Measurements from ENCODE around the gene GRAMD2B.
"Not testable (repeated sequence)": the region's sequence is repeated elsewhere in the genome, so short reads cannot be mapped to it uniquely, and the experiment has no call there.

GRAMD2B gene

DNA sequence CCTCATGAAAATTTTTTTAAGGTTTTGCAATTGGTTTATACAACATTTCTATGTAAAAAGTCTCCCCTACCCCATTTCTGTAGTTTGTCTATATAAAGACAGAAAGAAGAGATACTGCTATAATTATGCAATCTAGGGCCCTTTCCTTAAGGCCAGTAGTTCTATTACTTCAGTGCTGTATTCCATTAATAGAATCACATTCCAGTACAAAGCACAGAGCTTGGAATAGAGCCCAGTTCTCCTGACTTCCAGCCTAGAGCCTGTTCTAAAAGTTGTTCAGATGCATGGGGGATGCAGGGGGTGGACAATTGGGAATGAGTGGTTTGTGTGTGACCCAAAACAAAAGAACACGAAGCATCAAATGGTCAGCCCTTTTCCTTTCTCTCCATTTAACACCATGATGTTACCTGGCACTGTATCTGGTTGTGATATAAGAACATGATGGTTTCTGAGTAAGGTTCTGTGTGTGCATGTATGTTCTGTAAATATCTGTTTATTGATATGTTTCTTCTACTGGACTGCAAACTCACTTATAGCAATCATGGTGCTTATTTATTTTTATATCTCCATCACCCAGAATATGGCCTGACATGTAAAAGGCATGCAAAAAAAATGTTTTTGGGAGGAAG is 8.2 kb upstream of the GRAMD2B start:
- no peak for DNase-seq

- DNase-seq, result no peak
These were observed 7.4 kb upstream of the GRAMD2B start for GRCh38 chr5:126415789-126416188.

GRCh38 chr5:126416266-126416925 is 6.8 kb upstream of the GRAMD2B start:
- DNase-seq, result no peak

DNA sequence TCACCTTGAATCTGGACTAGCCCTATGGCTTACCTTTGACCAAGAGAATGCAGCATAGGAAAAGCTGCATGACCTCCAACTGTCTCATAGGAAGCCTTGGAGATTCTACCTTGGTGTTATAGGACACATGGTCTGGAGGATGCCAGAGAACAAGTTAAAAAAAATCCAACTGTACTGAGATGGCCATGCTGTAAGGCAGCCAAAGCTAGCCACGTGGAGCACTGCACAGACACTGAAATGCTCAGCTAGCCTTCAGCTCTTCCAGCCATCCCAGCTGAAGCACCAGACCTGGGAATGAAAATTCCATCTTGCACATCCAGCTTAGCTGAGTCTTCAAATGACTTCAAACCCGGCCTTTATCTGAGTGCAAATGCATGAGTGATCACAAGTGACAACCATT is 6.0 kb upstream of the GRAMD2B start:
- DNase-seq, result no peak

DNA sequence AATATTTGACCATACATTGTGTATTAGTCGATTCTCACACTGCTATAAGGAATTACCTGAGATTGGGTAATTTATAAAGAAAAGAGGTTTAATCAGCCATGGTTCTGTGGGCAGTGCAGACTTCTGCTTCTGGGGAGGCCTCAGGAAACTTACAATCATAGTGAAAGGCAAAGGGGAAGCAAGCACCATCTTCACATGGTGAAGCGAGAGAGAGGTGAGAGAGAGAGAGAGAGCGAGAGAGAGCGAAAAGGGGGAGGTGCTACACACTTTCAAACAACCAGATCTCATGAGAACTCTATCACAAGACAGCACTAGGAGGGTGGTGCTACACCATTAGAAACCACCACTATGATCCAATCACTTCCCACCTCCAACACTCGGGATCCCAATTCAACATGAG is 4.1 kb upstream of the GRAMD2B start:
- no peak for DNase-seq

- no peak for DNase-seq
These were observed 5.2 kb downstream of the GRAMD2B start for GRCh38 chr5:126428421-126428820.

- DNase-seq, result no peak
These were observed 7.4 kb downstream of the GRAMD2B start for GRCh38 chr5:126430631-126431030.

GRCh38 chr5:126433701-126434100 is 10.5 kb downstream of the GRAMD2B start:
- no peak for DNase-seq

GRCh38 chr5:126435261-126435660 is 12.1 kb downstream of the GRAMD2B start:
- no peak for DNase-seq

GRCh38 chr5:126435714-126436113 is 12.5 kb downstream of the GRAMD2B start:
- no peak for DNase-seq

GRCh38 chr5:126437721-126438120 is 14.5 kb downstream of the GRAMD2B start:
- no peak for DNase-seq

DNA sequence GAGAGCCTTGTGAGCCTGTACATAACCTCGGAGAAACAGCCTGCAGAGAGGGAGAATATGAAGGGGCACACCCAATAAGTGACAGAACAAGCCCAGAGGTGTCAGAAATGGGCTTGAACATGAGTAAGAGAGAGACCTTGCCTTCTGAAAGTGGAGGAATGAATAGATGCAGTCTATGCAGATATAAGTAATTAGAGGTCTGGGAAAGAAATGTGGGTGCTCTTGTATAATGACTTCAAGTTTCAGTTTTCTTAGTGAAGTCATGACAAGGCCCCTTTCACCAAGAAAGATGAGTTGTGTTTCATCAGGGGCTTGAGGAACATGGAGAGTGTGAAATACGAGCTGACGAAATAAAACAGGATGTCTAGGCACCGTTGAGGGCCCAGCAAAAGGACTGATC is 15.1 kb downstream of the GRAMD2B start:
- no peak for DNase-seq

DNA sequence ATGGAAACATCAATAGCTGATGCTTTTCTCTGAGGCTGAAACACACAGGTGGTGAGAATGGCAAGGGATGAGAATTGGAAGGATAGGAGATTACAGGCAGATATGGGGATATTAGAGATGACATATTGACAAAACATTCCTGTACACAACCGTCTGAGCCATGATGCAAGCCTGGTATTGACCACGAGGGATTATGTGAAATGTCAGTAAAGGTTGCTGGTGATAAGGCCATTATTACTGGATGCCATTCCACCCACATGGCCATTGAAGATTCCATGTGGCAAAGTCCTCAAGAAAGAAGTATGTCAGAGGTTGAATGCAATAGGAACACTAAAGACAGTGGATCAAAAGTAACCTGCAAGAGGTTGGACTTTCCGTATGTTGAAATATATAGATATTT is 15.7 kb downstream of the GRAMD2B start:
- no peak for DNase-seq

- not testable (repeated sequence) for DNase-seq
These were observed 16.5 kb downstream of the GRAMD2B start for GRCh38 chr5:126439724-126440123.

DNA sequence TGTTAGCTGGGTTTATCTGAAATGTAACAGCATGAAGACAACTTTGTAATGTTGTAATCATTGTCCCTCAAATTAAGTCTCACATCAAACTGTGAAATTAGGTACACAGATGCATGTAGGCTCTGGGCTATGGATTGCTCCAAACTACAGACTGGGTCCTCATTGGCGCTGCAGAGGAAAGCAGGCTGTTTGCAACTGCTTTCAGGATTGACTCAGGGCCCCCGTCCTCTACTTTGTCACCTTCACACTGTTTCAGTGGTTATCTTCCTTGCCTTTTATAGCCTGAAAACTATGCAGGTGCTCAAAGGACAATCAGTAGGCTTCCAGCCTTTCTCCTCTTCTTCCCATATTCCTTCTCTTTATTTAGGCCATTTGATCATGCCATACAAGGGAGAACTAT is 18.0 kb downstream of the GRAMD2B start:
- DNase-seq, result no peak

DNA sequence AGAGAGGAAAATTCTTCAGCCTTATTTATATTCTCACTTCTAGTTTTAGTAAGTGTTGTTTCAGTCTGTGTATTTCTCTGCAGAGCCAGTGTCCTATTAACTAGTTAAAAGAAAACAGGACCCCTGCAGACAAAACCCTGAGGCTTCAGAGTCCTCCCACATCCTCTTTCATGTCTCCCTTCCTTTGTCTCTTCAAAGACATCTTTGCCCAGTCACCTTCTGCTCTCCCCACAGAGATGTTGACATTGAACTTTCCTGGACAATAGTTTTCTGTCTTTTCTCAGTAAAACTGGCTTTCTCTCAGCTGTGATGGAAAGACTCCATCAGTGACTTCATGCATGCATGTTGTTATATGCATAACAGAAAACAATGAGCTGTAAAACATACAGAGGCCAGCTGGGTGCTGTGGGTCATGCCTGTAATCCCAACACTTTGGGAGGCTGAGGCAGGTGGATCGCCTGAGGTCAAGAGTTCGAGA is 20.2 kb downstream of the GRAMD2B start:
- DNase-seq, result no peak

- DNase-seq, result no peak
These were observed 20.9 kb downstream of the GRAMD2B start for GRCh38 chr5:126444137-126444536.

- no peak for DNase-seq
These were observed 22.4 kb downstream of the GRAMD2B start for GRCh38 chr5:126445502-126446174.

- DNase-seq, result no peak
These were observed 23.5 kb downstream of the GRAMD2B start for GRCh38 chr5:126446498-126447224.

GRCh38 chr5:126448720-126449119 is 25.5 kb downstream of the GRAMD2B start:
- no peak for DNase-seq

GRCh38 chr5:126449751-126450271 is 26.6 kb downstream of the GRAMD2B start:
- peak; percentile 59 for DNase-seq

DNA sequence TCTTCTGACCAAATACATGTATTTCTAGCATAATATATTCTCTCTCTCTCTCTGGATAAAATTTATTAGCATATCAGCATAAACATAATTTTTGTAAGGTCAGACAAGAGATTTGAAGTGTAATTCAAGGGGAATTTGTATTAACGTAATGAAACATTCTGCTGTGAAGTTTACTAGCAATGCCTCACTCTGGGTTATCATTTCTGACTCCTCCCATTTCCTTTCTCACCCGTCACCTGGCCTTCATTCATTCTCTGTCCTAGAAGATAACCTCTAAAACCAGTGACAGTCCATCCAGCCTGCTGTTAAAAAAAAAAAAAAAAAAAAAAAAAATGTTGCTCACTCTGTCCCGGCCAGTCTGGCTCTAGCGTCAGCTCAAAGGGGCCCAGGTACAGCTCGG is 27.1 kb downstream of the GRAMD2B start:
- peak; percentile 84 for DNase-seq

- DNase-seq, result no peak
These were observed 27.7 kb downstream of the GRAMD2B start for GRCh38 chr5:126450907-126451306.
